Measurements from ENCODE around the gene CRKL.
A peak's percentile ranks its signal among the peaks of the same experiment; 100 is the strongest.

CRKL gene

GRCh38 chr22:20946080-20946986 is 29.1 kb downstream of the CRKL start:
- H3K27ac ChIP-seq (ENCODE audit: low read depth, low read length) = no peak overlapping the region
- H3K9ac ChIP-seq (ENCODE audit: low read depth, low read length) = no peak overlapping the region
- H3K36me3 ChIP-seq (ENCODE audit: control insufficient read depth, insufficient read depth, low read length) = peaks cover 53% of the 10 kb centered on the region
- no peaks in the 10 kb centered on the region for H3K4me1 ChIP-seq (ENCODE audit: control insufficient read depth, insufficient read depth, low read length)
- no peaks in the 10 kb centered on the region for H3K9me3 ChIP-seq (ENCODE audit: control insufficient read depth, insufficient read depth, low read length)
- no peaks in the 10 kb centered on the region for H3K27me3 ChIP-seq (ENCODE audit: control insufficient read depth, insufficient read depth, low read length)
- H3K4me3 ChIP-seq (ENCODE audit: low read depth, low read length) = no peak overlapping the region

DNA sequence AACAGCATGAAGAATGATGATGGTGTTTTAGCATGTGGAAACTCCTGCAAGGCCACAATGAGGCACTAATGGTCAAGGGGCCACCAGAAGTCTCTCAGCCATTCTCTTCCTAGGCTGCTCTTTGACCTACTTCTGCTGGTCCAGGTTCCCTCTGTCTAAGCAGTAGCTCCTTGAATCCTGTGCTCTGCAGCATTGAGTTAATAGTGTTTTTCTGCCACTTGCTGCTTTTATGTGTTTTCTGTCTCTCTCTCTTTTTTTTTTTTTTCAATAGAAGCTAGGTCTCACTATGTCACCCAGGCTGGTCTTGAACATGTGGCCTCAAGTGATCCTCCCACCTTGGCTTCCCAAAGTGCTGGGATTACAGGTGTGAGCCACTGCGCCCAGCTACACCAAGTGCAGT is 29.8 kb downstream of the CRKL start:
- Histone ChIP-seq H3K27ac (ENCODE audit: low read depth, low read length) (no peak overlapping the region), H3K36me3 (ENCODE audit: control insufficient read depth, insufficient read depth, low read length) (peaks cover 56% of the 10 kb centered on the region), H3K4me3 (ENCODE audit: low read depth, low read length) (no peak overlapping the region), H3K27me3 (ENCODE audit: control insufficient read depth, insufficient read depth, low read length) (no peaks in the 10 kb centered on the region), H3K9ac (ENCODE audit: low read depth, low read length) (no peak overlapping the region), H3K9me3 (ENCODE audit: control insufficient read depth, insufficient read depth, low read length) (no peaks in the 10 kb centered on the region), H3K4me1 (ENCODE audit: control insufficient read depth, insufficient read depth, low read length) (no peaks in the 10 kb centered on the region)

DNA sequence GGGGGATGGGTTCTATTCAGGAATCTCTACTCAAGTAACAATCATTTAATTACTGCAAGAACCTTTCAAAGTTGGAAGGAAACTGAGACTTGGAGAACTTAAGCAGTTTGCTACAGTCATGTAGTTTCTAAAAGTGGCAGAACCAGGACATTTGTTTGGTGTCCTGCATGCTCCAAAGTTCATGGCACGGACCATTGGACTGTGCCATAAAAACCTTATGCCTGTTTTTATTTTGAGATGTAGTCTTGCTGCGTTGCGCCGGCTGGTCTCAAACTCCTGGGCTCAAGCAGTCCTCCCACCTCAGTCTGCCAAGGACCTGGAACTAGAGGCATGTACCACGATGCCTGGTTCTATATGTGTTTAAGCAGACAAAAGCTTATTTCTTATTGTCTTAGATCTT is 31.2 kb downstream of the CRKL start:
- H3K9me3 ChIP-seq (ENCODE audit: control insufficient read depth, insufficient read depth, low read length) = no peaks in the 10 kb centered on the region
- H3K27ac ChIP-seq (ENCODE audit: low read depth, low read length) = no peak overlapping the region
- no peaks in the 10 kb centered on the region for H3K4me1 ChIP-seq (ENCODE audit: control insufficient read depth, insufficient read depth, low read length)
- no peak overlapping the region for H3K9ac ChIP-seq (ENCODE audit: low read depth, low read length)
- H3K27me3 ChIP-seq (ENCODE audit: control insufficient read depth, insufficient read depth, low read length) = no peaks in the 10 kb centered on the region
- H3K4me3 ChIP-seq (ENCODE audit: low read depth, low read length) = no peak overlapping the region
- H3K36me3 ChIP-seq (ENCODE audit: control insufficient read depth, insufficient read depth, low read length) = peaks cover 69% of the 10 kb centered on the region

- Histone ChIP-seq H3K27me3 (ENCODE audit: control insufficient read depth, insufficient read depth, low read length) (no peaks in the 10 kb centered on the region), H3K27ac (ENCODE audit: low read depth, low read length) (no peak overlapping the region), H3K4me1 (ENCODE audit: control insufficient read depth, insufficient read depth, low read length) (no peaks in the 10 kb centered on the region), H3K9ac (ENCODE audit: low read depth, low read length) (no peak overlapping the region), H3K4me3 (ENCODE audit: low read depth, low read length) (no peak overlapping the region), H3K36me3 (ENCODE audit: control insufficient read depth, insufficient read depth, low read length) (peaks cover 74% of the 10 kb centered on the region), H3K9me3 (ENCODE audit: control insufficient read depth, insufficient read depth, low read length) (no peaks in the 10 kb centered on the region)
These were observed 31.8 kb downstream of the CRKL start for GRCh38 chr22:20948989-20949388.

DNA sequence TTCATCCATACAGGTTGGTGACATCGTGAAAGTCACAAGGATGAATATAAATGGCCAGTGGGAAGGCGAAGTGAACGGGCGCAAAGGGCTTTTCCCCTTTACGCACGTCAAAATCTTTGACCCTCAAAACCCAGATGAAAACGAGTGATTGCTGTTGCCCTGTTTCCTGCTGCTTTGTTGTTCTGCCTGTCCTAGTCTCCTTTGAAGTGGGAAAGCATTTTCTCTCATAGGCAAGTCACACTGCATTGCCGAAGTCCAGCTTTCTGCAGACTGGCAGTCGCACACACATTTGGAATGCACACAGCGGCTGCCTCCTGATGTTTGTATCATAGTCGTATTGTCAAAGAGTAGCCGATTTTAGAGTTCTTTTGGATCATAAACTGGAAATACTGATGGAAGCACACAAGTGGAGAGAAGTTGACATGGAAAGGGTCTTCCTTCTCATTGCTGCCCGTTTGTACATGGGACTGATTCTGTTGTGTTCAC is 32.5 kb downstream of the CRKL start:
- no peak overlapping the region for H3K27ac ChIP-seq (ENCODE audit: low read depth, low read length)
- H3K9me3 ChIP-seq (ENCODE audit: control insufficient read depth, insufficient read depth, low read length) = no peaks in the 10 kb centered on the region
- H3K4me3 ChIP-seq (ENCODE audit: low read depth, low read length) = no peak overlapping the region
- no peaks in the 10 kb centered on the region for H3K27me3 ChIP-seq (ENCODE audit: control insufficient read depth, insufficient read depth, low read length)
- no peaks in the 10 kb centered on the region for H3K4me1 ChIP-seq (ENCODE audit: control insufficient read depth, insufficient read depth, low read length)
- H3K36me3 ChIP-seq (ENCODE audit: control insufficient read depth, insufficient read depth, low read length) = peaks cover 76% of the 10 kb centered on the region
- H3K9ac ChIP-seq (ENCODE audit: low read depth, low read length) = no peak overlapping the region

DNA sequence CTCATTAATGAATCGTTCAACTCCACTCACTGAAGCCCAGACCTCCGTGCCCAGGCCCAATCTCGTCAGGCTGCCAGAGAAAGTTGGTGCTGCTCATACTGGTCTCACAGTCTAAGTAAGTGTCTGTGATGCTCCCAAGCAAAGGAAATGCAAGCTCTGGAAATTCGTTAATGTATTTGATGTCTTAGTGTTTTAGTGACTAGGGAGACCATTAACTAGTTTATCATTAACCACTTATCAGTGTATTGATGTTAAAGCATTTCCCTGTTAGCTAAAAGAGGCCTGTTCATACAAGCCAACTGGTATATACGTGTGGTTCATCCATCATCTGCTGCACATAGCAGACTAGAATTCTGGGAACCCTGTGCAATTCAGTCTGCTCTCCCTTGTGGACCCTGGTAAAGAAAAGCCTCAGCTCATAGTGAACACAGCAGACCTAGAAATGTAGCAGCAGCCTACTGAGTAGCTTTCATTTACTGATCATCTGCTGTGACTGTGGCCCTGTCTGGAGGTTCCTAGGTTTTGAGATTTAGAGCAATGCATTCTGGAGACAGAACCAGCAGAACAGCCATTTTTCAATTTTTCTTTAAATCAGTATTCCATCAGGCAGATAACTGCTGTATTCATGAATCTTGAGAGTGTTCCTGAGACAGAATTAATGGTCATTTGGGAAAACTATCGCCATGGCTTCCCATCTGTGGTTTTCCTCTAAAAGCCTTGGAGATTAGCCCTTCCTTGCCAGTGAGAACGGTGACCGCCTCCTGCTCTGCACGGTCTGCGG is 34.1 kb downstream of the CRKL start:
- Histone ChIP-seq H3K27ac (ENCODE audit: low read depth, low read length) (peak overlapping the region; percentile 59), H3K9ac (ENCODE audit: low read depth, low read length) (no peak overlapping the region), H3K9me3 (ENCODE audit: control insufficient read depth, insufficient read depth, low read length) (no peaks in the 10 kb centered on the region), H3K4me1 (ENCODE audit: control insufficient read depth, insufficient read depth, low read length) (0 out of 2 replicates have a peak, but pooled peaks cover 2% of the 10 kb centered on the region), H3K36me3 (ENCODE audit: control insufficient read depth, insufficient read depth, low read length) (peaks cover 68% of the 10 kb centered on the region), H3K27me3 (ENCODE audit: control insufficient read depth, insufficient read depth, low read length) (no peaks in the 10 kb centered on the region), H3K4me3 (ENCODE audit: low read depth, low read length) (no peak overlapping the region)

DNA sequence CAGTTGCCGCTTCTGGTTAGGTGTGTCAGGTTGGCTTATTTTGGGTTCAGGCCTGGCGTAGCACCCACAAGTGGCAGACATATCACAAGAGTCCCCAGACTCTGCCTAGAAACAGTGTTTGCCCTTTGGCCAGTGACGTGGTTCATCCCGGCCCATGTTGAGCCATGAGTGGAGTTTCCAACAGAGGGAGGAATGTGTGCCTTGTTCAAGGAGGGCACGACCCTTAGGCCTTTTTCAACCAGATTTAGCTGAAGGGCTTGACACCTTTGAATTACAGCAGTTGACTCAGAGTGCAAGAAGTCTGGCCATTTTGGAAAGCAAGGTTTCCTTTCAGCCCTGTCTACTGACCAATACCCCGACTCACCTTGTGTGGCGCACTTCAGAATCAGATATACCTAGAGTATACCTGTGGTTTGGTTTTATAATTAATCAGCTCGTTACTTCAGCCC is 34.7 kb downstream of the CRKL start:
- H3K27ac ChIP-seq (ENCODE audit: low read depth, low read length) = peak overlapping the region; percentile 42
- peaks cover 66% of the 10 kb centered on the region for H3K36me3 ChIP-seq (ENCODE audit: control insufficient read depth, insufficient read depth, low read length)

GRCh38 chr22:20952544-20953341 is 35.5 kb downstream of the CRKL start:
- Histone ChIP-seq H3K36me3 (ENCODE audit: control insufficient read depth, insufficient read depth, low read length) (peaks cover 62% of the 10 kb centered on the region), H3K27ac (ENCODE audit: low read depth, low read length) (peak overlapping the region; percentile 29), H3K27me3 (ENCODE audit: control insufficient read depth, insufficient read depth, low read length) (peaks cover 9% of the 10 kb centered on the region), H3K9ac (ENCODE audit: low read depth, low read length) (no peak overlapping the region), H3K4me3 (ENCODE audit: low read depth, low read length) (no peak overlapping the region), H3K9me3 (ENCODE audit: control insufficient read depth, insufficient read depth, low read length) (no peaks in the 10 kb centered on the region), H3K4me1 (ENCODE audit: control insufficient read depth, insufficient read depth, low read length) (0 out of 2 replicates have a peak, but pooled peaks cover 2% of the 10 kb centered on the region)

More for the DNA sequence above, 34.7 kb downstream of the CRKL start:
- no peaks in the 10 kb centered on the region for H3K9me3 ChIP-seq (ENCODE audit: control insufficient read depth, insufficient read depth, low read length)
- H3K27me3 ChIP-seq (ENCODE audit: control insufficient read depth, insufficient read depth, low read length) = peaks cover 6% of the 10 kb centered on the region
- 0 out of 2 replicates have a peak, but pooled peaks cover 2% of the 10 kb centered on the region for H3K4me1 ChIP-seq (ENCODE audit: control insufficient read depth, insufficient read depth, low read length)
- H3K9ac ChIP-seq (ENCODE audit: low read depth, low read length) = no peak overlapping the region
- H3K4me3 ChIP-seq (ENCODE audit: low read depth, low read length) = no peak overlapping the region

DNA sequence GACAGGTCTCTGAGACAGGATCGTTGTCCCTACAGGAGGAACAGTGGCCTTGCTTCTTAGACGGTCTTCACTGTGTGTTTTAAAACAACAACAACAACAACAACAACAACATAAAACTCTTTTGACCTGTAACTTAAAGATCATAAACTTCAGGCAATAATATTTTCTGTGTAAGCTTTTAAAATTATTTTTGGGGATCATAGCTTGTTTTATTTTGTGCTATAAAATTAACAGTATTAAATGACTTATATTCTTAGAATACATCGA is 36.1 kb downstream of the CRKL start:
- Histone ChIP-seq H3K36me3 (ENCODE audit: control insufficient read depth, insufficient read depth, low read length) (peaks cover 57% of the 10 kb centered on the region), H3K4me1 (ENCODE audit: control insufficient read depth, insufficient read depth, low read length) (0 out of 2 replicates have a peak, but pooled peaks cover 2% of the 10 kb centered on the region), H3K4me3 (ENCODE audit: low read depth, low read length) (no peak overlapping the region), H3K9ac (ENCODE audit: low read depth, low read length) (no peak overlapping the region), H3K27ac (ENCODE audit: low read depth, low read length) (no peak overlapping the region), H3K27me3 (ENCODE audit: control insufficient read depth, insufficient read depth, low read length) (peaks cover 10% of the 10 kb centered on the region), H3K9me3 (ENCODE audit: control insufficient read depth, insufficient read depth, low read length) (no peaks in the 10 kb centered on the region)

- H3K9ac ChIP-seq (ENCODE audit: low read depth, low read length) = no peak overlapping the region
- H3K27ac ChIP-seq (ENCODE audit: low read depth, low read length) = no peak overlapping the region
- H3K4me3 ChIP-seq (ENCODE audit: low read depth, low read length) = no peak overlapping the region
These were observed 36.7 kb downstream of the CRKL start for GRCh38 chr22:20953668-20954500.

More at GRCh38 chr22:20953668-20954500, 36.7 kb downstream of the CRKL start:
- Histone ChIP-seq H3K27me3 (ENCODE audit: control insufficient read depth, insufficient read depth, low read length) (peaks cover 13% of the 10 kb centered on the region), H3K9me3 (ENCODE audit: control insufficient read depth, insufficient read depth, low read length) (no peaks in the 10 kb centered on the region), H3K36me3 (ENCODE audit: control insufficient read depth, insufficient read depth, low read length) (peaks cover 53% of the 10 kb centered on the region), H3K4me1 (ENCODE audit: control insufficient read depth, insufficient read depth, low read length) (0 out of 2 replicates have a peak, but pooled peaks cover 2% of the 10 kb centered on the region)

Data from HUES48 (cell line).